ENCODE data around the gene AUTS2.

The AUTS2 gene

DNA sequence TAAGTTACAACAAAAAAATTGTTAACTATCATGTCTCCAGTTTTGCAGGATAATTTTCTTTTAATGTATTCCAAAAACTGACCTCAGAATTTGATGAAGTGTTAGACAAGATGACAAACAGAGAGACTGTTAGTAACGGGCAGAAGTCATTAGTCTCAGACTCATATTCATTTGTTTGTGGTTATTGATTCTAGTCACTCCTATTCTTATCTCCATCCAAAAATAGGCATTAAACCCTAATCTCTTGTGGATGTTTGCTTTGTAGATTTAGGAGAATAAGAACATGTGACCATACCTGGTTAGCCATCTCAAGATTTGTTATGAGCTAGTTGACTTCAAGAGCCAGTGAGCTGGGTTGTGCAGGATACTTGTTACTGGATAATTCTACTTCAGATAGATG, 261.1 kb downstream of the AUTS2 start:
- no peak for DNase-seq

DNA sequence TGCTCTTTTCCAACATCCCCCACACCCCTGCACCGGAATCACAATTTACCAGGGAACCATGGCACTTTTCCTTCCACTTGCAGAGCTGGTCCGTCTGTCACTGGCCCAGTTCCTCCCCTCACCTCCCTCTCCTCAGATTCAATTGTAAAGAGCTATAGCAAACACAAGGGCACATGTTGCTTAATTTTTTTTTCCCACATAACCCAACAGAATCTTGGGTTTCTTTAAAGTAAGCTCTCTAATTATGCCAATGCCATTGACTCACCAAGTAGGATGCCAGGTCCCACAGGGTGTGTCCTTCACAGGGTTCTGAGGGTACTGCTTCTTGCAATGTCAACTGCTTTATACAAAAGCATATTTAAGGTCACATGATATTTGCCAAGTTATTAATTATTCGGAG, 262.2 kb downstream of the AUTS2 start:
- no peak for DNase-seq

GRCh38 chr7:69860941-69861622, 262.8 kb downstream of the AUTS2 start:
- DNase-seq: no peak

- no peak for DNase-seq
Observed at GRCh38 chr7:69862413-69863064, 264.3 kb downstream of the AUTS2 start.

DNA sequence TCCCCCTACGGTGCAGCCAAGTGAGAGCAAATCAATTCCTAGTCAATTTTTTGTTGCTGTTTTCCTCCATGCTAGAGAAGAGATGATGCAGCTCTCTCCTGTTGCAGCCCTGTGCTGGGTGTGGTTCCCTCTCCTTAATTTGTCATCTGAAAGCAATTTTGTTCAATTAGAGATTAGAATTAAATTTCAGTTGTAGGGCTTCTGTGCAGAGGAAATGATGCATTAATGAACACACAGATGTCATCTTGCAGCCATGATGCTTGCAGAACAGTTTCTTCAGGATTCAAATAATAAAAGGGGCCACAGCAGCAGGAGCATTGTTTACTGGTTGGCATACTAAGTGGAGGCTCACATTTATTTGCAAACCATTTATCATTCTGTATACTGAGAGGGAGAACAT, 266.0 kb downstream of the AUTS2 start:
- no peak for DNase-seq

DNA sequence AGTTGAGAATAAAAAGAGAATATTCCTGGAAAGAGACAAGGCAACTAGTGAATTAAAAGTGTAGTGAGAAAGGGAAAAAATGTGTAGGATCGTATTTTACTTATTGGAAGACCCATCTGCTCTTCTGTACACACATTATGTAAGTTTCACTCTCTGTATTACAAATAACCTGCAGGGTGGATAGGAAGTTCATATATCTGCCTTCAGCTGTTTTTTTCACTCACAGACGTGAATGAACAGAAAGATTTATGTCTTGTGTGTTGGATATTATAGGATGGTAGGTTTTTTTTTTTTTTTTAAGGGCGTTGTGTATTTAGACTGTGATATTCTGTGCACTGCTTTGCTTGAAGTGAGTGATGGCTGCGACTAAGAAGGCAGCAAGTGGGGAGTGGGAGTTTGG, 266.5 kb downstream of the AUTS2 start:
- DNase-seq: no peak

DNA sequence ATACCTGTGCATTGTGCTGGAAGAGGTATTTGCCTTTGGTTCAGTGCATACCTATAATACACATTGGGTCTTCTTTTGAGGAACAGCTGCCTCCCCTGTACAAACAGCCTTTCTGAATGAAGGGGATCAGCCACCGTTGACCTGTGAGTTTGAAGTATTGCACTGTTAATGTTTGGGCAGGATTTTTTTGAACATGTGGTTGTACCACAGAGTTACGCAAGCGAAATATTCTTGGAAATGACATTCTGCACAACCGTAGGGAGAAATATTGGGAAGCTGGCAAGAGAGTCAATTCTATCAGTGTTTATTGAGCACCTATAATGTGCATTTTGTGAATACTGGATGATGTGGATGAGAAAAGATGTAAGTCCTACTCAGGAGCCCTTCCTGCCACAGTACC, 270.6 kb downstream of the AUTS2 start:
- DNase-seq: no peak

DNA sequence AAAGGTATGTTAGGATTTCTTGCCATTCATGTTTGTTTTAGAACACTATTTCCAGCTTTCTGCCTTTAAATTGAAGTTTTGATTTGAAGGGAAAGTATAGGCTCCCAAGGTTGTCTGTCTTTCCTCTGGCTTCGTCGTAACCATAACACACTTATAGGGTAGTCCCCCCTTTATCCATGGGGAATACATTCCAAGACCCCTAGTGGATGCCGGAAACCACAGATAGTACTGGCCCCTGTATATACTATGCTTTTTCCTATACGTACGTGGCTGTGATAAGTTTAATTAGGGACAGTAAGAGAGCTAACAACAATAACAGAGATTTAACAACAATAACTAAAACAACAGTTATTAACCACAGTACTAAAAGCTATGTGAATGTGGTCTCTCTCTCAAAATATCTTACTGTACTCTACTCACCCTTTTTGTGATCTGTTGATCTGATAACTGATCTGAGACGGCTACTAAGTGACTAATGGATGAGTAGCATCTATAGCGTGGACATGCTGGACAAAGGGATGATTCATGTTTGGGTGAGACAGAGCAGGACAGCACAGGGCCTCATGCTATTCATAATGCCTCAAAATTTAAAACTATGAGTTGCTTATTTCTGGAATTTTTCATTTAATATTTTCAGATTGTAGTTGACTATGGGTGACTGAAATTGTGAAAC, 273.1 kb downstream of the AUTS2 start:
- DNase-seq: no peak

GRCh38 chr7:69871886-69872569, 273.8 kb downstream of the AUTS2 start:
- no peak for DNase-seq

DNA sequence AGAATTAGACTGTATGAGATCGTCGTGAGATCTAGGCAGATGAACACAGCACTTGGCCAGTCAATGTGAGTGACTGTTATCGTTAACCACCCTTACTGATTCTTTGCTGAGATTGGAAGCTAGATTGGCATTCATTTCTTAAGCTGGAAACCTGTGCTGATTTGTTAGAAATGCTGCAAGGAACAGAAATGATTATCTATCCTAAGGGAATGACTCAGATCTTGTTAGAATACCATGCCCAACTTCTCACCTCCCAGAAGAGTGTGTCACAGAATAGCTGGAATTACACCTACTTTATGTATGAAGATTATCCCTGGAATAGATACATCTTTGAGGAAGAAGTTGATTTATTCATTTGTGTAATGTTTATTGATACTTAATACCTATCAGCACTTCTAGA, 275.2 kb downstream of the AUTS2 start:
- no peak for DNase-seq

DNA sequence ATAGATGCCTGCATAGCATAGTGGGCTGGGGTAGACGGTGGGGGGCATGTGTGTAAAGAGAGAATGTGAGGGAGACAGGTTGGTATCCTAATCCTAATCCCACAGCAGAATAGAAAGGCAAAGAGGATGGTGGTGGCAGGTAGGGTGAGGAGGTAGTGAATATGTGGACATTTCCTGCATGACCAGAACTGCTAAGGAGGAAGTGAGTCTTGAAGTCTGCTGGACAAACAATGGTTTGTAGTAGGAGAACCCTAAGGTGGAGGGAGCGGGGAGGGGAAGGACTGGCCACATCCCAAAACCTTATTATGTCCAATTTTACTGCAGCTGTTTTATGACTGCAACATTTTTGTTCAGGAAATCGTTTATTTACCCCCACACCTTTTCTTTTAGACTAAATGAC, 279.7 kb downstream of the AUTS2 start:
- no peak for DNase-seq

GRCh38 chr7:69878591-69878990, 280.3 kb downstream of the AUTS2 start:
- no peak for DNase-seq

- DNase-seq: no peak
Observed at GRCh38 chr7:69879989-69880388, 281.7 kb downstream of the AUTS2 start.

GRCh38 chr7:69880840-69881239, 282.6 kb downstream of the AUTS2 start:
- no peak for DNase-seq

GRCh38 chr7:69882269-69882668, 284.0 kb downstream of the AUTS2 start:
- DNase-seq: no peak

DNA sequence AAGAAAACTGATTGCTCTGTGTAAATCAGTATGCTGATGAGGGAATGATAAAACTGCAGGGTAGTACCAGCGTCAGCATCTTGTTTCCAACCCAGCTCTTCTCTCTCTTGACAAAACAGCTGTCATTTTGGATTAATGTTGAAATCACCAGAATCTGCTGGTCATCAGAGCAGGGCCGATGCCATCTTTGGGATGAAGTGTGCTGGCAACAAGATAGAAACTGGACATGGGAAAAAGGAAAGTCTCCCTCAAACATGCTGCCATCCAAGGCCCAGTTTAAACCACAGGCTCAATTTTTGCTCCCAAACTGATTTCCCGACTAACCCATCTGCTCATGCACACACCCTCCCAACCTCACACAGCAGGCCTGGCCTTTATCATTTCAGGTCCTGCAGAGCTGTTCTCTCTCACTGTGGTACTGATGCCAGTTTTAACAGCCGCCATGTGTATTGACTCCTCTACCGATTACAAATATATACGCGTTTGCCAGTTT, 285.2 kb downstream of the AUTS2 start:
- DNase-seq: no peak

DNA sequence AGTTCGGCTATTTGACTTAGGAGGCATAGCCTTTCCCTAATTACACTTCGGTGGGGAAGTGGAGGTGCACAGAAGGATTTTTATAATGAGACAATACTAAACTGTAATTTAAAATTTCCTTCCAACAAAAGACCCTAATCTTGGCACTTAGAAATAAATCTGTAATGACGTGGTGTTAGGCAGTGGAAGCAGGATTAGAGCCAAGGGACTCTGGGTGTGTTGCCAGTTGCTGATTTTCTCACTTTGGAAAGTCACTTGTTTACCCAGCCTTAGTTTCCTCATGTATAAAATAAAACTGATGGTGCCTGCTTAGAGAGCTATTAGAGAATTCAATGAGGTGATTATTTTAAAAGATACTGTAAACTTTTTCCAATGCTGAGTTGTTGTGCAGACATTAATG, 287.2 kb downstream of the AUTS2 start:
- no peak for DNase-seq

GRCh38 chr7:69889338-69889975, 291.2 kb downstream of the AUTS2 start:
- no peak for DNase-seq

GRCh38 chr7:69889976-69890351, 291.7 kb downstream of the AUTS2 start:
- DNase-seq: no peak

DNA sequence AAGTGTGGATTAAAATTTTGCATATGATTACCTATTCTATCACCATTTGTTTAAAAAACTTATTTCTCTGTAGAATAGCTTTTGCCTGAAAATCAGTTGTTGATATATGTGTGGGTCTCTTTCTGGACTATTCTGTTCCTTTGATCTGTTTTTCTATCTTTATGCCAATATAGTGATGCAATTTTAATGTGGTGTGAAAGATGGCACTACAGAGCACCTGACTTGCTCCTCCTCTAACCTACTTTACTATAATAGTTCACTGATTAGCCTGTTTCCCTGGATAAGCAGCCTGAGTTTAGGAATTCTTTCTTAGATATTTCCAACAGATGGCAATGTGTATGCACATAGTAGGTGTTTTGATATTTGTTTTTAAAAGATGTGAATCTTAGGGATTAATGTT, 294.5 kb downstream of the AUTS2 start:
- no peak for DNase-seq

GRCh38 chr7:69893906-69894305, 295.6 kb downstream of the AUTS2 start:
- no peak for DNase-seq

- DNase-seq: no peak
Observed at GRCh38 chr7:69895446-69895845, 297.2 kb downstream of the AUTS2 start.

- no peak for DNase-seq
Observed at GRCh38 chr7:69896121-69896520, 297.8 kb downstream of the AUTS2 start.

Data from T-helper 2 cell (primary cell).